Measurements from ENCODE around the gene NAMPT. TPM values are rescaled to one million over a fixed set of nuclear protein-coding genes. Genes with fewer than 3 reads are reported as not detected.
"Not testable (repeated sequence)": the region's sequence is repeated elsewhere in the genome, so short reads cannot be mapped to it uniquely, and the experiment has no call there.

Gene NAMPT
- total RNA-seq, 4 donors from 2014 or later, result 91.8 to 99.5 (median 97.5) TPM

DNA sequence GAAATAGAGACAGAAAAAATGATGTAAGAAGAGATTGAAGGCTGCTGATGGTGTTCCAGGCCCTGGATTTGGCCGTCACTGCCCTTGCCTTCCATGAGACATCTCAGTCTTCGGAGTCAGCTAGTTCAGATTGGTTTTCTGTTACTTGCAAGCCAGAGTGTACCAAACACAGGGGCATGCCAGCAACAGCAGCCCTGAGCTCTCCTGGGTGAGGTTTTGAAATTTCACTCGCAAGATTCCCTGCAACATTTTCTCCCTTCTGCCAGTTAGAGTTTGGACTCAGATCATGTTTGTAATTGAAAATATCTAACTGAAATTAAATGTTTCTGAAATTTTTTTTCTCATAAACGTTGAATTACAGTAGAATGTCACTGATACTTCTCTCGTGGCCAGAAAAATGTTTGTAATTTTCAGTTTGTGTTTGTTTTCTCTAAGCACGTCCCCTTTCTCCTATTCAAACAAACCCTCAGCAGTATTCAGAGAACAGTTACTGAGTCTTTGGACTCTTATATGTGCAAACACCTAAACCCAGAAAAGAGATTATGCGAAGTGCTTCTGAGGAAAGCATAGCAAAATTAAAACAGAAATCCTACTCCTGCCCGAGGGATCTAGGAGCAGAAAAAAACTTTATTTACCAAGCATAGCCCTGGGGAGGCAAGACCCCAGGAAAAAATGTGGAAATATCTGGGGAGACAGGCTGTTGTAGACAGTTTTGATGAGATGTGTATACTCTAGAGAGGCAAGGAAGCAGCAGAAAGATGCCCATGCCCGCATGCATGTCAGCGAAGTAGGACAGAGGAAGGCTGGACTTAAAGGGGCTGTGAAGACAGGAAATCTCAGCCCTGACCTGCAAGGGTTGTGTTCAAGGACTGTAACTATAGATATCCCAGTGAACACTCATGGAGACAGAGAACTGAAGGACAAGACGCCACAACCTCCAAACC is 43.0 kb upstream of the NAMPT start:
- TF ChIP-seq, protein P1, sequence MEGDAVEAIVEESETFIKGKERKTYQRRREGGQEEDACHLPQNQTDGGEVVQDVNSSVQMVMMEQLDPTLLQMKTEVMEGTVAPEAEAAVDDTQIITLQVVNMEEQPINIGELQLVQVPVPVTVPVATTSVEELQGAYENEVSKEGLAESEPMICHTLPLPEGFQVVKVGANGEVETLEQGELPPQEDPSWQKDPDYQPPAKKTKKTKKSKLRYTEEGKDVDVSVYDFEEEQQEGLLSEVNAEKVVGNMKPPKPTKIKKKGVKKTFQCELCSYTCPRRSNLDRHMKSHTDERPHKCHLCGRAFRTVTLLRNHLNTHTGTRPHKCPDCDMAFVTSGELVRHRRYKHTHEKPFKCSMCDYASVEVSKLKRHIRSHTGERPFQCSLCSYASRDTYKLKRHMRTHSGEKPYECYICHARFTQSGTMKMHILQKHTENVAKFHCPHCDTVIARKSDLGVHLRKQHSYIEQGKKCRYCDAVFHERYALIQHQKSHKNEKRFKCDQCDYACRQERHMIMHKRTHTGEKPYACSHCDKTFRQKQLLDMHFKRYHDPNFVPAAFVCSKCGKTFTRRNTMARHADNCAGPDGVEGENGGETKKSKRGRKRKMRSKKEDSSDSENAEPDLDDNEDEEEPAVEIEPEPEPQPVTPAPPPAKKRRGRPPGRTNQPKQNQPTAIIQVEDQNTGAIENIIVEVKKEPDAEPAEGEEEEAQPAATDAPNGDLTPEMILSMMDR (IDR thresholded peaks at IDR 0.05), result no peak
- no peak for TF ChIP-seq POLR2A (IDR thresholded peaks at IDR 0.05)
- no peaks in the 10 kb centered on the region for H3K4me1 ChIP-seq
- no peak overlapping the region for H3K27ac ChIP-seq
- H3K27me3 ChIP-seq, result no peaks in the 10 kb centered on the region
- DNase-seq, result no peak
- no peaks in the 10 kb centered on the region for H3K9me3 ChIP-seq
- no peaks in the 10 kb centered on the region for H3K36me3 ChIP-seq
- no peak overlapping the region for H3K4me3 ChIP-seq

DNA sequence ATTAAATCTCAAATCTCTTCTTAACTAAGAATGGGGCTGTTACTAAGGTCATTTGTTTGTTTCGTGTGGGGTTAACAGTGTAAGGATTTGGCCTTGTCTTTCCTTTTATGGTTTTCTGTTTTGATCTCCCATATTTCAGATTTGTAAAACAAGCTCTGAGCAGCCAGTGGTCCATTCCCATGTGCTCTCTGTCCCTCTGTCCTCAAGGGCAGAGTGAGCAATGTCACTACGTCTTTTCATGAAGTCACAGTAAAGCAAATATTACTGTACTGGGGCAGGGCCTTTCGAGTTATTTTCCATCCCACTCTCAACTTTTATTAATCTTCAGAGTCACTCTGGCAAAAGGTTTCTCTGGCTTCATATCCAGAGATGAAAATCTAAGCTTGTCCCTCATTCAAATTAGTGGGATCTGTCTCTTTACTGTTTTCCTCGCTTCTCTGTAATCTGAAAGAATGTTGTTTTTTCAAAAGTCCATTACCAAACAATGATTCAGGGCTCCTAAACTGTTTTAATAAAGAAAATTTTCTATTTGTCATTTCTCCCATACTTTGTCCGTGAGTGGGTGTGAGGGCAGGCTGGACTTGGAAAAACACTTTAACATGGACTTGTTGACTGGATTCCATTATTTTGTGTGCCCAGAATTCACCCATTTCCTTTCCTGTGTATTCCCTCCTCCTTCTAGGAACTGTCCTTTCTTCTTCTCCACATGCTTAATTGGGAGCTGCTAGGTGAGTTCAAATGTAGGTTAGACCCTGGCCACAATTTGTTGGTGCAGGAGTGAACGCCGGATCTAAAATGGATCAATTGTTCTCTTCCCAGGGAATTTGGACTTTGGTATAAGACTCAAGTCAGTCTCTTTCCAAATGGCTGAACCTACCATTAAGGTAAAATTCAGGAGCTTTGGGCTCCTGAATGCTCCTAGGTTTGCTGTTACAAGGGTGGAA is 42.1 kb upstream of the NAMPT start:
- no peaks in the 10 kb centered on the region for H3K36me3 ChIP-seq
- no peak for TF ChIP-seq POLR2A (IDR thresholded peaks at IDR 0.05)
- TF ChIP-seq, protein P1 (IDR thresholded peaks at IDR 0.05), result no peak
- no peak overlapping the region for H3K27ac ChIP-seq
- no peak overlapping the region for H3K4me3 ChIP-seq
- H3K9me3 ChIP-seq, result no peaks in the 10 kb centered on the region
- H3K27me3 ChIP-seq, result no peaks in the 10 kb centered on the region
- DNase-seq, result no peak
- H3K4me1 ChIP-seq, result no peaks in the 10 kb centered on the region

- not testable (repeated sequence) for H3K36me3 ChIP-seq, H3K4me3 ChIP-seq, H3K4me1 ChIP-seq, H3K9me3 ChIP-seq, H3K27ac ChIP-seq, H3K27me3 ChIP-seq, DNase-seq
These were observed 39.7 kb upstream of the NAMPT start for GRCh38 chr7:106324509-106324908.

DNA sequence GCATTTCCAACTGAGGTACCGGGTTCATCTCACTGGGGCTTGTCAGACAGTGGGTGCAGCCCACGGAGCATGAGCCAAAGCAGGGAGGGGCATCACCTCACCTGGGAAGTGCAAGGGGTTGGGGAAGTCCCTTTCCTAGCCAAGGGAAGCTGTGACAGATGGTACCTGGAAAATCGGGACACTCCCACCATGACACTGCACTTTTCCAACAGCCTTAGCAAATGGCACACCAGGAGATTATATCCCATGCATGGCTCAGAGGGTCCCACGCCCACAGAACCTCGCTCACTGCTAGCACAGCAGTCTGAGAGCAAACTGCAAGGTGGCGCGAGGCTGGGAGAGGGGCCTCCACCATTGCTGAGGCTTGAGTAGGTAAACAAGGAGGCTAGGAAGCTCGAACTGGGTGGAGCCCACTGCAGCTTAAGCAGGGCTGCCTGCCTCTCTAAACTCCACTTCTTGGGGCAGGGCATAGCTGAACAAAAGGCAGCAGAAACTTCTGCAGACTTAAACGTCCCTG is 35.5 kb upstream of the NAMPT start:
- not testable (repeated sequence) for H3K27me3 ChIP-seq, H3K4me3 ChIP-seq, H3K36me3 ChIP-seq, H3K27ac ChIP-seq, H3K4me1 ChIP-seq, DNase-seq, H3K9me3 ChIP-seq

- Histone ChIP-seq H3K4me3 (no peak overlapping the region), H3K27ac (no peak overlapping the region), H3K4me1 (no peaks in the 10 kb centered on the region), H3K27me3 (no peaks in the 10 kb centered on the region), H3K36me3 (no peaks in the 10 kb centered on the region), H3K9me3 (no peaks in the 10 kb centered on the region)
- no peak for TF ChIP-seq POLR2A (IDR thresholded peaks at IDR 0.05)
- TF ChIP-seq, protein P1 (IDR thresholded peaks at IDR 0.05), result no peak
- DNase-seq, result no peak
These were observed 33.7 kb upstream of the NAMPT start for GRCh38 chr7:106318482-106318881.

- no peaks in the 10 kb centered on the region for H3K36me3 ChIP-seq
- H3K9me3 ChIP-seq, result no peaks in the 10 kb centered on the region
- H3K4me1 ChIP-seq, result no peaks in the 10 kb centered on the region
- H3K27ac ChIP-seq, result no peak overlapping the region
- H3K4me3 ChIP-seq, result no peak overlapping the region
- TF ChIP-seq, protein P1 (IDR thresholded peaks at IDR 0.05), result no peak
- no peak for TF ChIP-seq POLR2A (IDR thresholded peaks at IDR 0.05)
- no peaks in the 10 kb centered on the region for H3K27me3 ChIP-seq
- no peak for DNase-seq
These were observed 33.2 kb upstream of the NAMPT start for GRCh38 chr7:106317971-106318370.
